Endodermal cell (in vitro differentiated cells): ENCODE data around the gene RTRAF. TPM values are rescaled to one million over a fixed set of nuclear protein-coding genes. Genes with fewer than 3 reads are reported as not detected.

Experiments
- DNase-seq: peaks from one replicate; pipeline ENCODE4 v3.0.0-alpha.2; 2017
- H3K27ac ChIP-seq: 2 replicates; pipeline ENCODE4 v1.5.1; 2013; ENCODE audit warnings: mild to moderate bottlenecking, low read depth, low read length, moderate library complexity
- H3K27me3 ChIP-seq: 2 replicates; pipeline ENCODE4 v1.6.1; 2013; ENCODE audit warnings: mild to moderate bottlenecking, low read length, moderate library complexity; ENCODE audit not compliant: insufficient read depth, control insufficient read depth, poor library complexity, severe bottlenecking
- H3K36me3 ChIP-seq: 2 replicates; pipeline ENCODE4 v1.7.0; 2013; ENCODE audit warnings: mild to moderate bottlenecking, low read length, moderate library complexity; ENCODE audit not compliant: control insufficient read depth, insufficient read depth
- H3K4me1 ChIP-seq: one replicate; pipeline ENCODE4 v1.7.0; 2013; ENCODE audit warnings: low read length; ENCODE audit not compliant: control insufficient read depth, insufficient read depth
- H3K4me3 ChIP-seq: 2 replicates; pipeline ENCODE4 v1.5.1; 2013; ENCODE audit warnings: mild to moderate bottlenecking, low read length, moderate library complexity
- H3K9ac ChIP-seq: 2 replicates; pipeline ENCODE4 v1.6.1; 2013; ENCODE audit warnings: mild to moderate bottlenecking, low read length, moderate library complexity; ENCODE audit not compliant: poor library complexity, severe bottlenecking; ENCODE audit errors: extremely low read depth
- H3K9me3 ChIP-seq: 2 replicates; pipeline ENCODE4 v1.6.1; 2013; ENCODE audit warnings: mild to moderate bottlenecking, low read length, moderate library complexity; ENCODE audit not compliant: control insufficient read depth
- H3K27ac Mint-ChIP-seq: 2 replicates; pipeline ENCODE4 v1.8.0; 2020; ENCODE audit warnings: mixed read lengths
- H3K27me3 Mint-ChIP-seq: 2 replicates; pipeline ENCODE4 v1.8.0; 2021; ENCODE audit warnings: mild to moderate bottlenecking, mixed read lengths; ENCODE audit not compliant: insufficient read depth
- H3K36me3 Mint-ChIP-seq: 2 replicates; pipeline ENCODE4 v1.8.0; 2020; ENCODE audit warnings: low read depth, mixed read lengths
- H3K4me1 Mint-ChIP-seq: 2 replicates; pipeline ENCODE4 v1.8.0; 2020; ENCODE audit warnings: mixed read lengths
- H3K4me3 Mint-ChIP-seq: 2 replicates; pipeline ENCODE4 v1.8.0; 2020; ENCODE audit warnings: mild to moderate bottlenecking, moderate library complexity, mixed read lengths
- H3K9me3 Mint-ChIP-seq: 2 replicates; pipeline ENCODE4 v1.8.0; 2020; ENCODE audit warnings: mild to moderate bottlenecking, mixed read lengths
- WGBS, 2 experiments: methylation state at CpG; one replicate each; pipeline versions ENCODE4 v1.1.5 to v1.1.7; 2013; ENCODE audit warnings: missing lambda C conversion rate in 2 of 2, mixed read lengths in 1 of 2; ENCODE audit not compliant: insufficient coverage in 1 of 2, insufficient read length in 1 of 2; 5-methylcytosine and 5-hydroxymethylcytosine counted together
- total RNA-seq, 2 donors: library from RNA; stranded (reverse); fragmentation: NEBNext Ultra II Directional in 1 of 2; extraction: Animal tissue kit (Norgen Biotek cat#: 25700) in 1 of 2; gene quantifications; 2 replicates in 1 of 2; 3 replicates in 1 of 2; pipeline ENCODE4 v1.2.1, GENCODE V29; 2021
- TF ChIP-seq, protein P1 (sequence below): fragments of 200-600 bp; sonication (generic); conservative IDR thresholded peaks from 2 replicates; pipeline ENCODE4 v1.5.0; 2021; ENCODE audit warnings: antibody characterized with exemption, mild to moderate bottlenecking

RTRAF gene
- total RNA-seq, 2 donors from 2014 or later: 284 to 307 TPM

DNA sequence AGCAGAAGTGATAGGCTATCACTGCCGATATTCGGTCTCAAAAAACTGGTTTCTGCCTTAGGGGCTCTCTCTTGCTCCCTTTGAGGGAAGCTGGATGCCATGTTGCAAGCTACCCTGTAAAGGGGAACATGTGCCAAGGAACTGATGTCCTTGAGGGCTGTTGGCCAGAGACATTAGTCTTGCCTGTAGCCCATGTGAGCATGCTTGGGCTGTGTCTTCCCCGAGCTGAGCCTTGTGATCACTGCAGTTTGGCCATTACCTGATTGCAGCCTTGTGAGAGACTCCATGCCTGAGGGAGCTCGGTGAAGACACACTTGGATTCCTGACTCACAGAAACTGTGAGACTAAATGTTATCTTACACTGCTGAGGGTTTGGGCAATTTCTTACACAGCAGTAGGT lies 18.8 kb downstream of the RTRAF start:
- H3K4me1 Mint-ChIP-seq: peaks cover 19% of the 10 kb centered on the region
- Histone ChIP-seq H3K4me3 (no peak overlapping the region), H3K27ac (no peak overlapping the region), H3K9ac (no peak overlapping the region), H3K27me3 (no peaks in the 10 kb centered on the region), H3K9me3 (no peaks in the 10 kb centered on the region), H3K36me3 (peaks cover 92% of the 10 kb centered on the region), H3K4me1 (peaks cover 2% of the 10 kb centered on the region)
- no peak overlapping the region for H3K27ac Mint-ChIP-seq
- peaks cover 64% of the 10 kb centered on the region for H3K36me3 Mint-ChIP-seq
- no peak for DNase-seq
- 85 to 94% methylated on average over 3 to 4 of the region's 4 CpGs for WGBS, 2 experiments
- H3K27me3 Mint-ChIP-seq: no peaks in the 10 kb centered on the region
- TF ChIP-seq, protein P1, sequence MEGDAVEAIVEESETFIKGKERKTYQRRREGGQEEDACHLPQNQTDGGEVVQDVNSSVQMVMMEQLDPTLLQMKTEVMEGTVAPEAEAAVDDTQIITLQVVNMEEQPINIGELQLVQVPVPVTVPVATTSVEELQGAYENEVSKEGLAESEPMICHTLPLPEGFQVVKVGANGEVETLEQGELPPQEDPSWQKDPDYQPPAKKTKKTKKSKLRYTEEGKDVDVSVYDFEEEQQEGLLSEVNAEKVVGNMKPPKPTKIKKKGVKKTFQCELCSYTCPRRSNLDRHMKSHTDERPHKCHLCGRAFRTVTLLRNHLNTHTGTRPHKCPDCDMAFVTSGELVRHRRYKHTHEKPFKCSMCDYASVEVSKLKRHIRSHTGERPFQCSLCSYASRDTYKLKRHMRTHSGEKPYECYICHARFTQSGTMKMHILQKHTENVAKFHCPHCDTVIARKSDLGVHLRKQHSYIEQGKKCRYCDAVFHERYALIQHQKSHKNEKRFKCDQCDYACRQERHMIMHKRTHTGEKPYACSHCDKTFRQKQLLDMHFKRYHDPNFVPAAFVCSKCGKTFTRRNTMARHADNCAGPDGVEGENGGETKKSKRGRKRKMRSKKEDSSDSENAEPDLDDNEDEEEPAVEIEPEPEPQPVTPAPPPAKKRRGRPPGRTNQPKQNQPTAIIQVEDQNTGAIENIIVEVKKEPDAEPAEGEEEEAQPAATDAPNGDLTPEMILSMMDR: no peak
- no peaks in the 10 kb centered on the region for H3K9me3 Mint-ChIP-seq
- no peak overlapping the region for H3K4me3 Mint-ChIP-seq

DNA sequence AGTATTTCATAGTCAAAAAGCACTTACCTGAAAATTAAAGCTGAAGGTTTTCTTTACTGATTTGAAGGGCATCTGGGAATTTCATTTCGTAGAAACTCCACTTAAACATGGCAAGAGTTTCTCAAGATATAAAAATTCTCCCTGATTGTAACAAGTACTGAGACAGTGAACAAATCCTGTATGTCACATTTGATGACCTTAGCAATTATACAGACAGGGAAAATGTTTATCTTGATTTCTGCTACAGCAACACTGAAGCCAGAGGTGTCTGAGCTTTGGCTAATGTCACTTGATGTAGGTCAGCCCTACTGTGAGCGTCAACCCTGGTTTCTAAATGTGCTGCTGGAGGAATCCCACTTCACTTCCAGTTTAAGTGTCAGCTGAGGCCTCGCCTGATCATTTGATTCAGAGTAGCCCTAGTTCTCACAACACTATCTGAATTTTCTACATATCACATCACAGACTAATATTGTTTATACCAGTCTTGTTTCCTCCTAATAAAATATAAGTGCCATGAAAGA lies 20.9 kb downstream of the RTRAF start:
- no peak overlapping the region for H3K4me3 Mint-ChIP-seq
- no peaks in the 10 kb centered on the region for H3K27me3 ChIP-seq
- TF ChIP-seq, protein P1: no peak
- no peak overlapping the region for H3K27ac Mint-ChIP-seq
- H3K9me3 Mint-ChIP-seq: no peaks in the 10 kb centered on the region
- no peak for DNase-seq
- H3K9me3 ChIP-seq: no peaks in the 10 kb centered on the region
- WGBS, 2 experiments: 96 to 98% methylated on average over 3 of the region's 3 CpGs
- H3K36me3 ChIP-seq: peaks cover 71% of the 10 kb centered on the region
- H3K4me3 ChIP-seq: no peak overlapping the region
- peaks cover 30% of the 10 kb centered on the region for H3K4me1 Mint-ChIP-seq
- H3K4me1 ChIP-seq: no peaks in the 10 kb centered on the region
- H3K36me3 Mint-ChIP-seq: peaks cover 45% of the 10 kb centered on the region
- H3K9ac ChIP-seq: no peak overlapping the region
- no peak overlapping the region for H3K27ac ChIP-seq
- no peaks in the 10 kb centered on the region for H3K27me3 Mint-ChIP-seq

DNA sequence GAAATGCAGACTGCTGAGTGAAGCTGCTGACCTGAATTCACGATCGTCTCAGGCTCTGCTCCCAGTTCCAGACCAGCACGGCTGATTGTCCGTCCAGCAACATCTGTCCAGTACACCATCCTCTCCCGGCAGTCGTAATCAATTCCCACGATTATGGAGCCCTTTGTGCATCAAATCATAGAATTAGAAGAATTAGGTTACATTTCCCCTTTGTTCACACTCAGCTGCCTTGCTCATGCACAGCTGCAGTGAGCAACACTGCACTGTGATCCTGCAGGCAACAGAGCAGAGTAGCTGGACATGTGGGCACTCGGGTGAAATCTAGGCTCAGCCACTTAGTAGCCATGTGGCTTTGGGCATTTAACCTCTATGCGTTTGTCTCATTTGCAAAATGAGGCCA lies 22.2 kb downstream of the RTRAF start:
- H3K36me3 Mint-ChIP-seq: peaks cover 32% of the 10 kb centered on the region
- H3K27ac Mint-ChIP-seq: peak overlapping the region; percentile 14
- no peaks in the 10 kb centered on the region for H3K27me3 ChIP-seq
- TF ChIP-seq, protein P1: no peak
- H3K9ac ChIP-seq: no peak overlapping the region
- H3K36me3 ChIP-seq: peaks cover 58% of the 10 kb centered on the region
- no peak for DNase-seq
- no peak overlapping the region for H3K4me3 ChIP-seq
- no peaks in the 10 kb centered on the region for H3K9me3 ChIP-seq
- no peak overlapping the region for H3K27ac ChIP-seq
- no peaks in the 10 kb centered on the region for H3K4me1 ChIP-seq
- 94 to 95% methylated on average over 5 to 9 of the region's 9 CpGs for WGBS, 2 experiments
- no peak overlapping the region for H3K4me3 Mint-ChIP-seq
- H3K4me1 Mint-ChIP-seq: peaks cover 29% of the 10 kb centered on the region
- H3K9me3 Mint-ChIP-seq: no peaks in the 10 kb centered on the region
- no peaks in the 10 kb centered on the region for H3K27me3 Mint-ChIP-seq
